ENCODE results near the gene WDR86.

WDR86 gene

DNA sequence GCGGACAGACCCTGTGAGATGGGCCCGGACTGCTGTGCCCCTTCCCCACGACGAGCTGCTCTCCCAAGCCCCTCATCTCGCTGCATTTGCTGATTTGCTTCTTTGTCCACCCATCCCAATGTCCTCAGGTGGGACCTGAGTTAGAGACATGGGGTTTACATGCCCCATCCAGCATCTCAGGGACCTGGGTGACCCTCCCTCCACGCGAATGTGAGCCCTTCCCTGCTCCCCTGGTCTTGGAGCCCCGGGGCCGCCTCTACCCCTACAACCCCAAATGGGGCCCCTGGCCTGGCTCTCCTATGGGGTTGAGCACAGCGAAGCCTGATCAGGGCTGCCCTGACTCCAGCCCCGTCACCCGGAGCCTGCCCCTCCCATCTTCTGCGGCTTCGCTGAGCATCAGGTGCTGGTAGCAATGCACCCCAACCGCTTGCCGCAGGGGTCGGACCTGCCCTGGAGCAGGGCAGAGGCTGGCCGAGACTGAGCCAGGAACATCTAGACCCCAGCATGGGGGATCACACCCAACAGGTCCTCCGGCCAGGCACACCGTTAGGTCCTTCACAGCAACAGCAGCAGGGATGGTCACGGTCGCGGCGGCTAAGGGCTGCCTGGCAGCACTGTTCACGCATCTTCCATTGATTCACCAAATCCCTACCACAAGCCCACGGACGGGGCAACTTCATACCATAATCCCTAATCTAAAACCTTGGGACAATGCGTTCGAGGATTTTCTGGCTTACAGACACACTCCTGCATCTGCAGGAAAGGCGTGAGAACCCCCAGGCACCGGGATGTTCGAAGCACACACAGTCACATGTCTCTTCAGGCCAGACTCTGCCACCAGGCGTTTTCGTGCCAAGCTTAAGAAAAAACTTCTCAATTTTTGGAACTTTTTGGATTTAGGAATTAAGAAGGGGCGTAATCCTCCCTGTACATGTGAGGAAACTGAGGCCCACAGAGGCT is 15.5 kb downstream of the WDR86 start:
- H3K27me3 ChIP-seq (ENCODE audit: insufficient read depth, poor library complexity, severe bottlenecking) = peaks cover 16% of the 10 kb centered on the region
- no peak for DNase-seq (ENCODE audit: low read depth in 1 of 2, low spot score in 1 of 2)
- TF ChIP-seq SPI1 (IDR thresholded peaks at IDR 0.05; ENCODE audit: borderline replicate concordance, low read depth) = no peak
- TF ChIP-seq, protein P1, sequence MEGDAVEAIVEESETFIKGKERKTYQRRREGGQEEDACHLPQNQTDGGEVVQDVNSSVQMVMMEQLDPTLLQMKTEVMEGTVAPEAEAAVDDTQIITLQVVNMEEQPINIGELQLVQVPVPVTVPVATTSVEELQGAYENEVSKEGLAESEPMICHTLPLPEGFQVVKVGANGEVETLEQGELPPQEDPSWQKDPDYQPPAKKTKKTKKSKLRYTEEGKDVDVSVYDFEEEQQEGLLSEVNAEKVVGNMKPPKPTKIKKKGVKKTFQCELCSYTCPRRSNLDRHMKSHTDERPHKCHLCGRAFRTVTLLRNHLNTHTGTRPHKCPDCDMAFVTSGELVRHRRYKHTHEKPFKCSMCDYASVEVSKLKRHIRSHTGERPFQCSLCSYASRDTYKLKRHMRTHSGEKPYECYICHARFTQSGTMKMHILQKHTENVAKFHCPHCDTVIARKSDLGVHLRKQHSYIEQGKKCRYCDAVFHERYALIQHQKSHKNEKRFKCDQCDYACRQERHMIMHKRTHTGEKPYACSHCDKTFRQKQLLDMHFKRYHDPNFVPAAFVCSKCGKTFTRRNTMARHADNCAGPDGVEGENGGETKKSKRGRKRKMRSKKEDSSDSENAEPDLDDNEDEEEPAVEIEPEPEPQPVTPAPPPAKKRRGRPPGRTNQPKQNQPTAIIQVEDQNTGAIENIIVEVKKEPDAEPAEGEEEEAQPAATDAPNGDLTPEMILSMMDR (IDR thresholded peaks at IDR 0.05; ENCODE audit: insufficient read depth, low read length) = no peak
- no peak for TF ChIP-seq POLR2AphosphoS5 (IDR thresholded peaks at IDR 0.05; ENCODE audit: low read depth)
- no peak for TF ChIP-seq GABPA (IDR thresholded peaks at IDR 0.05; ENCODE audit: low read depth)
- TF ChIP-seq, protein P2, sequence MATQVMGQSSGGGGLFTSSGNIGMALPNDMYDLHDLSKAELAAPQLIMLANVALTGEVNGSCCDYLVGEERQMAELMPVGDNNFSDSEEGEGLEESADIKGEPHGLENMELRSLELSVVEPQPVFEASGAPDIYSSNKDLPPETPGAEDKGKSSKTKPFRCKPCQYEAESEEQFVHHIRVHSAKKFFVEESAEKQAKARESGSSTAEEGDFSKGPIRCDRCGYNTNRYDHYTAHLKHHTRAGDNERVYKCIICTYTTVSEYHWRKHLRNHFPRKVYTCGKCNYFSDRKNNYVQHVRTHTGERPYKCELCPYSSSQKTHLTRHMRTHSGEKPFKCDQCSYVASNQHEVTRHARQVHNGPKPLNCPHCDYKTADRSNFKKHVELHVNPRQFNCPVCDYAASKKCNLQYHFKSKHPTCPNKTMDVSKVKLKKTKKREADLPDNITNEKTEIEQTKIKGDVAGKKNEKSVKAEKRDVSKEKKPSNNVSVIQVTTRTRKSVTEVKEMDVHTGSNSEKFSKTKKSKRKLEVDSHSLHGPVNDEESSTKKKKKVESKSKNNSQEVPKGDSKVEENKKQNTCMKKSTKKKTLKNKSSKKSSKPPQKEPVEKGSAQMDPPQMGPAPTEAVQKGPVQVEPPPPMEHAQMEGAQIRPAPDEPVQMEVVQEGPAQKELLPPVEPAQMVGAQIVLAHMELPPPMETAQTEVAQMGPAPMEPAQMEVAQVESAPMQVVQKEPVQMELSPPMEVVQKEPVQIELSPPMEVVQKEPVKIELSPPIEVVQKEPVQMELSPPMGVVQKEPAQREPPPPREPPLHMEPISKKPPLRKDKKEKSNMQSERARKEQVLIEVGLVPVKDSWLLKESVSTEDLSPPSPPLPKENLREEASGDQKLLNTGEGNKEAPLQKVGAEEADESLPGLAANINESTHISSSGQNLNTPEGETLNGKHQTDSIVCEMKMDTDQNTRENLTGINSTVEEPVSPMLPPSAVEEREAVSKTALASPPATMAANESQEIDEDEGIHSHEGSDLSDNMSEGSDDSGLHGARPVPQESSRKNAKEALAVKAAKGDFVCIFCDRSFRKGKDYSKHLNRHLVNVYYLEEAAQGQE (IDR thresholded peaks at IDR 0.05; ENCODE audit: insufficient replicate concordance, low read depth) = no peak
- no peak overlapping the region for H3K27ac ChIP-seq (replicated peaks)
- H3K4me3 ChIP-seq (replicated peaks; ENCODE audit: insufficient read depth, low read length) = no peak overlapping the region

DNA sequence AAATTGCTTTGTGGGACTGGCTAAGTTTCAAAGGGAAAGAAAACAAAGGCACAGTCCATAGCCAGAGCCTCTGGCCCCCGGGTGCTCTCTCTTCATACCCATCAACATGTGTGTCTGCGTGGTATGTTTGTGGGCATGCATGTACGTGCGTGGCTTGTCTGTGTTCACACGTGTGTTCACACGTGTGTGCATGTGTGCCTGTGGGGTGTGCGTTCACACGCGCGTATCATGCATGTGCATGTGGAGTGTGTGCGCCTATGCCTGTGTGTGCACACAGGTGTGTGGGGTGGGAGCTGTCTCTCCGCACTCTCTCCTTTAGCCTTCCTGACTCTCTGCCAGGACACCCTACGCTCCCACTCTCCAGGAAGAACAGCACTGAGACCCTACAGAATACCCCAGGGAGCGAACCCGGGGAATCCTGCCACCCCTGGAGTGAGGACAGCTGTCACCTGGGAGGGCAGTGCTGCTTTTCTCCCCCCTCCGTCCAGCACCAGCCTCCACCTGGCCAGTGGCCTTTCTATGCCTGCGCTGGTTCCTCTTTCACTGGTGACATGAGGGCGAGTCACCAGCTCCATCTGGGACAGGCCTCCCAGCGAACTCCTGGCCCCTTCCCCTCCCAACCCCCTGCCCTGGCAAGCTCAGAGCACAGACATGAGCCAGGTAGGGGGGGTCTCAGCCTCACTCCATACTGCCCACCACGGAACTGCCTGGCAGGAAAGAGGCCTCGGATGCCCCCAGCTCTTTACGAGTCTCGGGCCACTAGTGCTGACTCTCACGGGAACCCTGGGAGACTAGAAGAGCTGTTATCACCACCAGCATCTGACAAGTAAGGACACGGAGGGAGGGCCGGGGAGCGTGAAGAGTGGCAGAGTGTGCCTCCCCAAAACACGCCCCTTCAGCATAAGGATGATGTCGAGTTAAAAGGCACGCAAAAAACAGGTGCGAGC is 16.5 kb downstream of the WDR86 start:
- no peak for DNase-seq (ENCODE audit: low read depth in 1 of 2, low spot score in 1 of 2)
- Histone ChIP-seq H3K27ac (replicated peaks) (no peak overlapping the region), H3K27me3 (ENCODE audit: insufficient read depth, poor library complexity, severe bottlenecking) (peaks cover 21% of the 10 kb centered on the region), H3K4me3 (replicated peaks; ENCODE audit: insufficient read depth, low read length) (no peak overlapping the region)
- TF ChIP-seq SPI1 (IDR thresholded peaks at IDR 0.05; ENCODE audit: borderline replicate concordance, low read depth) (no peak), POLR2AphosphoS5 (IDR thresholded peaks at IDR 0.05; ENCODE audit: low read depth) (no peak), GABPA (IDR thresholded peaks at IDR 0.05; ENCODE audit: low read depth) (no peak)
- TF ChIP-seq, protein P2 (IDR thresholded peaks at IDR 0.05; ENCODE audit: insufficient replicate concordance, low read depth) = no peak
- TF ChIP-seq, protein P1 (IDR thresholded peaks at IDR 0.05; ENCODE audit: insufficient read depth, low read length) = no peak

DNA sequence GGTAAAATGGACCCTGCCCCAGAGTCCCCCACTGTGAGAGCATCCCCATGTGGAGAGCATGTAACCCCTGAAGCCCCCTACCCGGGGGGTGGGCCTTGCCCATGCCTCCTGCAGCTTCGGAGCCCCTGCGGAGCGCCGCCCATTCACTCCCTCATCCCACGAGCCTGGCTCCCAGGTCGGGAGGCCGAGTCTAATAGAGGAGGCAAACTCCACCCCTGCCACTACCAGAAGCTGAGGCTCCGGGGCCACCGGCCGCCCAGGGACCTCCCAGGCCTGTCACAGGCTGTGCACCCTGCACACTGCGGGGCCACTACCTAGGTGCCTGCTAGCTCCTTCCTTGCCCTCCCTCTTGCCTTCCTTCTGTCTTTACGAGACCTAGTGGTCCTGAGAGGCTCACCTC is 17.4 kb downstream of the WDR86 start:
- no peak overlapping the region for H3K4me3 ChIP-seq (replicated peaks; ENCODE audit: insufficient read depth, low read length)
- no peak overlapping the region for H3K27ac ChIP-seq (replicated peaks)
- TF ChIP-seq, protein P2 (IDR thresholded peaks at IDR 0.05; ENCODE audit: insufficient replicate concordance, low read depth) = no peak
- no peak for TF ChIP-seq SPI1 (IDR thresholded peaks at IDR 0.05; ENCODE audit: borderline replicate concordance, low read depth)
- TF ChIP-seq POLR2AphosphoS5 (IDR thresholded peaks at IDR 0.05; ENCODE audit: low read depth) = no peak
- TF ChIP-seq, protein P1 (IDR thresholded peaks at IDR 0.05; ENCODE audit: insufficient read depth, low read length) = no peak
- no peak for TF ChIP-seq GABPA (IDR thresholded peaks at IDR 0.05; ENCODE audit: low read depth)
- peaks cover 26% of the 10 kb centered on the region for H3K27me3 ChIP-seq (ENCODE audit: insufficient read depth, poor library complexity, severe bottlenecking)
- DNase-seq (ENCODE audit: low read depth in 1 of 2, low spot score in 1 of 2) = no peak

Data from HL-60 (cell line).